SU-DHL-6 (cell line): ENCODE measurements around the gene ACD.

Source experiments
- EZH2phosphoT487 ChIP-seq: fragments of 200-600 bp; sonication (generic), shearing (Covaris generic); conservative IDR thresholded peaks from 2 replicates; pipeline ENCODE4 v1.6.1; 2018; ENCODE audit warnings: mild to moderate bottlenecking, antibody characterized with exemption, low read length, moderate library complexity, mixed read lengths
- TF ChIP-seq, protein P1 (sequence below): fragments of 200-600 bp; sonication (generic); IDR thresholded peaks from one replicate; pipeline ENCODE4 v1.5.1; 2017; ENCODE audit warnings: antibody characterized with exemption, mild to moderate bottlenecking, low read length, moderate library complexity; ENCODE audit not compliant: insufficient read depth, poor library complexity, severe bottlenecking

DNA sequence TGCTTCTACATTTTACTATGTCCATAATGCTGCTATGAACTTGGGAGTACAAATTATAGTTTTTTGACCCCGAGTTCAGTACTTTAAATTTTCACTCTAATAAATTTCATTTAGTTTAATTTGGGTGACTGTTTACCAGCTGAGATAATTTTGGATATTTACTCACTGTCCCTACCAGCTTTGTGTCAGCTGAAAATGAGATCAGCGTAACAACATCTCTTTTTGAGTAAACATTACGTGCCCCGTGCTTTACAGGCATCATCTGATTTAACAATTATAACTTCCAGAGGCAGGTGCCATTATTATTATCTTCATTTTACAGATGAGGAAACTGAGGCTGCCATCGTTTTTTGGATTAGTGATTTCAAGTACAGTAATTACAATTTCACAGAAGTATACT lies 44.0 kb upstream of the ACD start:
- TF ChIP-seq, protein P1, sequence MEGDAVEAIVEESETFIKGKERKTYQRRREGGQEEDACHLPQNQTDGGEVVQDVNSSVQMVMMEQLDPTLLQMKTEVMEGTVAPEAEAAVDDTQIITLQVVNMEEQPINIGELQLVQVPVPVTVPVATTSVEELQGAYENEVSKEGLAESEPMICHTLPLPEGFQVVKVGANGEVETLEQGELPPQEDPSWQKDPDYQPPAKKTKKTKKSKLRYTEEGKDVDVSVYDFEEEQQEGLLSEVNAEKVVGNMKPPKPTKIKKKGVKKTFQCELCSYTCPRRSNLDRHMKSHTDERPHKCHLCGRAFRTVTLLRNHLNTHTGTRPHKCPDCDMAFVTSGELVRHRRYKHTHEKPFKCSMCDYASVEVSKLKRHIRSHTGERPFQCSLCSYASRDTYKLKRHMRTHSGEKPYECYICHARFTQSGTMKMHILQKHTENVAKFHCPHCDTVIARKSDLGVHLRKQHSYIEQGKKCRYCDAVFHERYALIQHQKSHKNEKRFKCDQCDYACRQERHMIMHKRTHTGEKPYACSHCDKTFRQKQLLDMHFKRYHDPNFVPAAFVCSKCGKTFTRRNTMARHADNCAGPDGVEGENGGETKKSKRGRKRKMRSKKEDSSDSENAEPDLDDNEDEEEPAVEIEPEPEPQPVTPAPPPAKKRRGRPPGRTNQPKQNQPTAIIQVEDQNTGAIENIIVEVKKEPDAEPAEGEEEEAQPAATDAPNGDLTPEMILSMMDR: no peak
- no peak for TF ChIP-seq EZH2phosphoT487
